Lung microvascular endothelial cell (primary cell): ENCODE data around the gene CCDC102B. TPM values are rescaled to one million over a fixed set of nuclear protein-coding genes. Genes with fewer than 3 reads are reported as not detected.
"Not testable (repeated sequence)": the region's sequence is repeated elsewhere in the genome, so short reads cannot be mapped to it uniquely, and the experiment has no call there.

Source experiments
- DNase-seq, 2 donors: peaks; one replicate each; pipeline versions ENCODE4 v3.0.0 to v3.0.0-alpha.2; 2010; ENCODE audit warnings: low read depth in 2 of 2
- total RNA-seq: library from RNA; depleted of rRNA; stranded (reverse); fragments of >200 nt; gene quantifications from 2 replicates; pipeline ENCODE4 v1.2.1, GENCODE V29; 2014

The CCDC102B gene
- total RNA-seq, 1 donor from 2014 or later: 13.1 TPM

DNA sequence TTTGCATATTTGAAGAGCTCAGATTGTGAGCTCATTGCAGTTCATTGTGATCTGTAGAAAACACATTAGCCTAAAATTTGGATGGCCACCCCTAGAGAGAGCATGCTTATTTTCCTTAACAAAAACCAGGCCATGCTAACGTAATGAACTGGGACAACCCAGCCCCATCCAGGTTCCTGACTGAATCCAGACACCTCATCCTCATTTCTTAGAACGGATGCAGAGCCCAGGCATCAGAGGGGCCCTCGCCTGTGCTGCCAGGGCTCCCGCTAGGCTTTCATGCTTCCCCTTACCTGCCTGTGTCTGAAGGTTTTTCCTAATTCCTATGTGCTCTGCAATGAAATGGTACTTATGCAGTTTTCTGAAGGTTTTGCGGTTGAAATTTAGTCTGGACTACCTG, 171.1 kb downstream of the CCDC102B start:
- DNase-seq: no peak

DNA sequence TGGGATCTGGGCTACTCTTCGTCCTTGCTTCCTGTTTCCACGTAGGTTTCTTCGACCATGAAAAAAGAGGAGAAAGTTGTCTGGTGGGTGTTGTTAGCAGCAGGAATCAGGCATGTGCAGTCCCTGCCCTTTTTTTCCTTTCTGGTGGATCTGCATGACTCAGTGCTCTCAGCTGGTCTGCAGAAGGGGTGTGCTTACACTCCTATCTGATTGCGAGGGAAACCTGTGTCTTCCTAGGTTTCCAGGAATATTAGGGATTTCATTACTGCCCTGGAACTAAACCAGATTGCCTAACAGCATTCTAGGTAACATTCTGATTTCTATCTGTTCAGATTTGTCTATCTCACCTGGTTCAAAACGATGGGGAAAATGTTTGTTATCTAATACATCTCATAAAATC, 174.3 kb downstream of the CCDC102B start:
- DNase-seq: no peak

DNA sequence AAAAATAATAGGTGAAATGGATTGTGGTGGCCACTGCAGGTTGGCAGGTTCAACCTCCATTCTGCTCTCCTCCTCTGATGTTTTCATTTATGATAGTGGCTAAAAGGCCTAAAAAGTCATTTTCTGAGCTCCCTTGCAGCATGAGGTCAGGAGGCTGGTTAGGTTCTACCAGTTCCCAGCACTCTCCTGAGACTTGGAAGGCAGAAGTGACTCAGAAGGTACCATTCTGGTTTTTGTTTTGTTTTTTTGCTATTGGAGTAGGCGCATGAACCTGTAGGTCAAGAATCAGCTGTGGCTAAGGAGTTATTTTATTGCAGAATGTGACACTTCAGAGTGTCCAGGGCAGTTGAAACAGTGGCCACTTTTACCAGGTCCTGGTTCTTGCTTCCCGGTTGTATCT, 181.9 kb downstream of the CCDC102B start:
- no peak for DNase-seq

DNA sequence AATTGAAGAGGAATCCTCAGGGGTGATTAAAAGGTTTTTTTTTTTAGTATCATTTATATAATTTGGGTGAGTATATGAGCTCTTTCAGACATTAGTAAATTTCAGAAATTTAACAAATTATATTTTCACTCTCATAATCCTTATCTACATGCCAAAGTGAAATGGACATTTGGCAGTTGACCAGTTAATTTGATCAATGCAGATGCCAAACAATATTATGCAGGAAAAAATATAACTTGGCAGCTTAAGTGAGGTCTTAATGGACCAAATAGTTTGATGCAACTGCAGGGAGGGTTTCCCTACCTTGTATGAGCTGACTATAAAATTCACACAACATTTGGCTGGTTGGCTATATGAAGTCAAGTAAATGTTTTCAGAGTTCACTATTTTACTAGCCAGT, 185.2 kb downstream of the CCDC102B start:
- no peak for DNase-seq

DNA sequence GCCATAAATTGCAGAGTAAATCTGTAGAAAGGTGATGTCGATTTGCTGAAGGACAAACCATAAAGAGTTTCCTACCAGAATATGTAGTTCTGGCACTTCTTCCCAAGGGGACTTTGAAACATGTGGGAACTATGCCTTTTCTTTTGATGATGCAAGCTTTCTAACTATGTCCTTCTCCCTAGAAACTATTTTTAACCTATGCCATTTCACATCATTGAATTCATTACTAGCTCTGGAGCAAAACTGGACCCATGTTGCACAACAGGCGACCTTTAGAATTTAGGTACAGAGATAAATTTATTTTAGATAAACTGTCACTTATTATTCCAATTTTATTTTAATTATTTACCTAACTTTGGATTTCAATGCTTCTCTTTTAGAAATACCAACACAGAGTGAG, 186.5 kb downstream of the CCDC102B start:
- DNase-seq: no peak

GRCh38 chr18:68985172-68985820, 187.4 kb downstream of the CCDC102B start:
- no peak for DNase-seq

- no peak for DNase-seq
Measured at GRCh38 chr18:68991286-68991685, 193.4 kb downstream of the CCDC102B start.

GRCh38 chr18:68992719-68993482, 195.0 kb downstream of the CCDC102B start:
- DNase-seq: no peak

- no peak for DNase-seq
Measured at GRCh38 chr18:68995675-68996074, 197.8 kb downstream of the CCDC102B start.

DNA sequence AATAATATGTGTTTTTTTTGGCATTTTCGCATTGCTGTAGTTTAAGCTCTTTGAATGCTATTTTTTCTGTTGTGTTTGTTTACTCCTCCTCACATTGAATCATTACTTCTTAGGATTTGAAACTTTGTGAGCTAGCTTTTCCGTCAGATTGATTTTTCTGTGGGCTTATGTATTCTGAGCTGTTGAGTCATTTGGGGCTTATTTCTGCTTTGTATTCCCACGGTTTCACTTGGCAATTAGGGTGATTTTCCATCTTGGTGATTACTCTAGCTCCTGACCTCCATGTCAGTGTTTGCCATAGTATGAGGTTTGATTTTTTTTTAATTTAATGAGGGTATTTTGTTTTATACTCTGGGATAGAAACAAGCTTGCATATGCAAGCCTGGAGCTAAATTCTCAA, 200.0 kb downstream of the CCDC102B start:
- peak in 1 of 2 donors; percentile 37 for DNase-seq

GRCh38 chr18:69000366-69000765, 202.5 kb downstream of the CCDC102B start:
- DNase-seq: no peak

GRCh38 chr18:69002233-69002632, 204.4 kb downstream of the CCDC102B start:
- no peak for DNase-seq

DNA sequence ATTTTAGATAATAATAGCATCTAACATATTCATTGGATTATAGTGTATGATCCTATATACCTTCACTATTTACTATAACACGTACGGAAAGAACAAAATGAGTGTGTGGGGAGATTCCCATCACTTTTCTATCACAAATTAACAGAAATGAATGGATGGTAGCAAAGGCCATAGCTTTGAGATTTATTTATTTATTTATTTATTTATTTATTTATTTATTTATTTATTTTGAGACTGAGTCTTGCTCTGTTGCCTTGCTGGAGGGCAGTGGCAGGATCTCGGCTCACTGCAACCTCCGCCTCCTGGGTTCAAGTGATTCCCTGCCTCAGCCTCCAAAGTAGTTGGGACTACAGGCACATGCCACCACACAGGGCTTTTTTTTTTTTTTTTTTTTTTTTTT, 208.3 kb downstream of the CCDC102B start:
- DNase-seq: not testable (repeated sequence)

DNA sequence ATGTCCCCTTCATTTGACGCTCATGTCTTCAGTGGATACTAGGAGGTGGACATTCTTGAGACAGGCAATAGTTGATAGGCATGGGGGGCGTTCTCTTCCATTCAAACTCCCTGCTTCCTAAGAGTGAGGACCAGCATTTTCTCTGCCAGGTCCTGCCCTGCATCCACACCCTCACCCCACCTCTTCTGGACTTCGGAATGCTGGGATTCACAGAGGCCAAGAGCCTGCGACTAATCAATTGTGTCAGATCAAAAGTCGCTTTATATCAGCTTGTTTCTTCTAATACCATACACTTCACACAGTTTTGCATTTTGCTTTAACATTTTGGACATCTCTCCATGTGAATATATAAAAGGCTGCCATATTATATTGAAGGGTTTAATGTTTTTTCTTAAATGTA, 210.7 kb downstream of the CCDC102B start:
- DNase-seq: no peak

DNA sequence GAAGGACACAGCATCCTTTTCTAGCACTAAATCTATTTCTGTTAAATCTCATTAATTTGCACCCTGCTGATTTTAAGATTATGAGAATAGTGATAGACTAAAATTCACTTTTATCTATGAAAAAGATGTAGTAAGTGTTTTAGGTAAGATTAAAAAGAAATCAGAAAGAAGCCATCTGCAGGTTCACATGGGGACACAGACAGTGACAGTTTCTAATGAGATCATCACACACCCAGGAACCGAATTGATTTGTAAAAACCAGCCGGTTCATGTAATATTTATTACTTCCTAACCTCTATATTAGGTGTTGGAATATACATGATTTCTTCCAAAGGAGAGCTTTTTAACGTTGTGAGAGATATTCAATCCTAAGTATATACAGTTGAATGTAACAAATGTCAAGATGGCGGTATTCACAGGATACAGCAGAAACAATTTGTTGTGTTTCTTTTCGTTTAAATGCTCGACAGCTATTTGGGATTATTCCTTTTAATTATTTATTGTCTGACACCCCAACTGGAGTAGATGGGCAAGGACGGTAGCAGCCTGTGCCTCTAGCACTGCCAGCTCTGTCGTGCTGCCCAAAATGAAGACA, 223.4 kb downstream of the CCDC102B start:
- no peak for DNase-seq

GRCh38 chr18:69022426-69022825, 224.5 kb downstream of the CCDC102B start:
- peak in 1 of 2 donors; percentile 67 for DNase-seq

DNA sequence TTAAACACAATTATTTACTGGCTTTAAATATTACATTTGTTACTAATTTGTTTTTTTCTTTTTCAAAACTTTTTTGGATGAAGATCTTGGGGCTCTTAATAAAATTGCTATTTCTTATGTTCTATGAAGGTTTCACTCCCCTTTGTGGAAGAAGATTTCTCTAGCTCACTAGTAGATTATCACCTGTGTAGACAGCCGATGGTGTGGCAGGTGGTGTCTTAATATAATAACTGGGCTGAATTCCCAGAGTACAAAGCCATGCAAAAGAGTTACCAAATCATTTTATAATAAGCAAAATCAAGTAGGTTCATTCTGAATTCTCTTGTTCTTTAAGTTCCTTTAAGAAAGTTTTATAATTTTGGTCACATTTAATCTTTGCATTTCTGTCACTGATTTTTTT, 233.7 kb downstream of the CCDC102B start:
- DNase-seq: no peak

- no peak for DNase-seq
Measured at GRCh38 chr18:69032009-69032408, 234.1 kb downstream of the CCDC102B start.

GRCh38 chr18:69035756-69036155, 237.9 kb downstream of the CCDC102B start:
- DNase-seq: no peak

DNA sequence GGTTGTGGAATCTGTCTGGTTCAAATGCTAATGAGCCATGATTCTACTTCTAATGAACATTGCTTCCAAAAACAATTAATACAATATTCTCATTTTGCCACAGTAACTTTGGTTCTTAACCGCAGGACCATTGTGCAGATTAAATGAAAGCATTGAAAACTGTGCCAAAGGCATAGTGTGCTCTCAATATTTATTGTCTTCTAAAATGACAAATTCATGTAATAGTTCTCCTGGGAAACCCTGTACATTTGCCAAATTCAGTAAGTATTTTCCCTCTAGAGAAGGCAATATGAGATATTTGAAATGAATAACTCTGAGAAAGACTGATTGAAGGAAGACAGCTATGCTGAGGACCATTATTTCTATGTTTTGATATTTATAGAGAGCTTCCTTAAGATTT, 246.3 kb downstream of the CCDC102B start:
- no peak for DNase-seq

DNA sequence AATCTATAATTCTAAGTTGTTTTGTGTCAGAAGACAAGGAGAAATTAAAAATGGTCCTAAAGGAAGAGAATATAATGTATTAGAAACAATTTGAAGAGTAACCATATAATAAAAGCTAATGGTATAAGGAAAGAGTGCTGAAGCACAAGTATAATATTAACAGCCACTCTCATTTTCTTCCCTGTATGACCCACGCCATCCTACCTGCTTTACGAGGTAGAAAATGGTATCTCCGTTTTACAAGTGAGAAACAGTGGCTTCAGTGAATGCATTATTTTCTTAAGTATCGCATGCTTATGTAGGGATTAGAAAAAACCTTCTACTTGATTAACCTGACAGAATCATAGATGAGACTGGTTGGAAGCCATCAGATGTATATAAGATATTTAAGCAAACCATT, 266.2 kb downstream of the CCDC102B start:
- no peak for DNase-seq

DNA sequence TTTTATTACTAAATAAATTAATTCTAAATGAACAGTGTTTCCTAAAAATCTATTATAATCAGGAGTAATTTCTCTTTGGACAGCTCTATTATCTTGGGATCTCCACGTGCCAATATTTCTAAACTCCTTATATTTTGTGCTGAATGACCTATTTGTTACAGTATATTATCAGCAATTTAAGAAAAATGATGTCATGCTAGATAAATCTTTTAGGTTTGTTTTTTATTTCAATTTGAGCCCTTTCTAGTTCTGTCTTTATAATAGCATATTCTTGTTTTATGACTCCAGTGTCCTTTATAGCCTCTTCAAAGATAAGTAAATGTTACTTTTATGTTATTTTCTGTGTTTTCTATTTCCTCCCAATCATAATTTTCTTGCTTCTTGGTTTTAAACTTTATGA, 269.2 kb downstream of the CCDC102B start:
- DNase-seq: no peak

DNA sequence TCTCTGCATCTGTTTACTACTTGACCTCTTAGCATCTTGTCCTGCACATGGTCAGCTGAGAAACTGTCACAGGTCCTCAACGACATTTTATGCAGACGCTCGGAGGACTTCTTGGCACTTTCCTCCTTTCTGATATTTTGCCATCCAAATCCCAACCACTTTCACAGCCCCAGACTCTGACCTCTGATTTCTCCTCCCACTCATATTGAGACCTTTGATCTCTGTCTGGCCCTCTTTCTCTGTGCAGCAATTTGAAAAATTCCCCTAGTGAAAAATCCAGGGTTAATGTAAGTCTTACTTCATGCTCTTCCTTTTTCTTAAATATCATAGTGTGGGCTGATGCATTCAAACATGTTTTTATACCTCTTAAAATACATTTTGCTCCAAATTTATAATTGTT, 273.8 kb downstream of the CCDC102B start:
- no peak for DNase-seq
